Vagina (tissue), 2 donors: Measurements from ENCODE around the gene SEMA4D.

Experiments used
- POLR2A ChIP-seq, 2 donors: fragments of 450-650 bp; IDR thresholded peaks; one replicate each; pipeline ENCODE4 v1.6.1; 2017; ENCODE audit warnings: antibody characterized with exemption in 2 of 2, mild to moderate bottlenecking in 2 of 2, moderate library complexity in 2 of 2
- POLR2AphosphoS5 ChIP-seq, 2 donors: sonication (generic); formaldehyde crosslinking; IDR thresholded peaks; one replicate each; pipeline ENCODE4 v1.9.0; 2017; ENCODE audit warnings: antibody characterized with exemption in 2 of 2, mild to moderate bottlenecking in 2 of 2, low read depth in 1 of 2; ENCODE audit not compliant: insufficient read depth in 1 of 2
- TF ChIP-seq, protein P1 (sequence below), 3 experiments: fragments of 450-650 bp in 2 of 3; fragments of 200-600 bp in 1 of 3; sonication (generic) in 1 of 3; IDR thresholded peaks; one replicate each; pipeline ENCODE4 v1.5.1; 2017 to 2019; ENCODE audit warnings: antibody characterized with exemption in 3 of 3, mild to moderate bottlenecking in 2 of 3, moderate library complexity in 2 of 3

DNA sequence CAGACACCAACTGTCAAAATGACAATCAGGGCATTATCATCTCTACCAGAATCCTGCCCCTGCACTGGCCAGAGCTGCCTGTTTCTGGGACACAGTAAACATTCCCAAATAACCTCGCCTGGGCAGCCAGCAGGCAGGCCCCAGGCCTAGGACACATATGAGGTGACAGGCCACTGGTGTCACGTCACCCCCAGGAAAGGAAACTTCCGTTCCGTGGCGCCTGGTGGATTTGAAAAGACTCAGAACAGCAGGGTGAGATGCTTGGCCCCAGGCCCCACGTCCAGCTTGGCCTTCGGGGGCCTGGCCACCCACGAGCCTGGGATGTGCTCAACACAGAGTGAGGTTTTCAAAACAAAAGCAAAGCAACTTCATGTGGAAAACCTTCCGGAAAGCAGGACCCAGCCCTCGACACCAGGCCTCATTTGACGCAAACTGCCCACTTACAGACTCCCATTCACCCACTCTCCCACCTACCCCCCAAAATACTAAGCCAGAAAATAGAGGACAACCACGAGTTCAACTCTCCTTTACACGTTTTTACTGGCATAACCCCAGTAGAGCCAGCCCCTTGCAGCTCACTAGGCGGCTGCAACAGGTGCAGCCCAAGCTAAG, 1.2 kb downstream of the SEMA4D start:
- TF ChIP-seq, protein P1, sequence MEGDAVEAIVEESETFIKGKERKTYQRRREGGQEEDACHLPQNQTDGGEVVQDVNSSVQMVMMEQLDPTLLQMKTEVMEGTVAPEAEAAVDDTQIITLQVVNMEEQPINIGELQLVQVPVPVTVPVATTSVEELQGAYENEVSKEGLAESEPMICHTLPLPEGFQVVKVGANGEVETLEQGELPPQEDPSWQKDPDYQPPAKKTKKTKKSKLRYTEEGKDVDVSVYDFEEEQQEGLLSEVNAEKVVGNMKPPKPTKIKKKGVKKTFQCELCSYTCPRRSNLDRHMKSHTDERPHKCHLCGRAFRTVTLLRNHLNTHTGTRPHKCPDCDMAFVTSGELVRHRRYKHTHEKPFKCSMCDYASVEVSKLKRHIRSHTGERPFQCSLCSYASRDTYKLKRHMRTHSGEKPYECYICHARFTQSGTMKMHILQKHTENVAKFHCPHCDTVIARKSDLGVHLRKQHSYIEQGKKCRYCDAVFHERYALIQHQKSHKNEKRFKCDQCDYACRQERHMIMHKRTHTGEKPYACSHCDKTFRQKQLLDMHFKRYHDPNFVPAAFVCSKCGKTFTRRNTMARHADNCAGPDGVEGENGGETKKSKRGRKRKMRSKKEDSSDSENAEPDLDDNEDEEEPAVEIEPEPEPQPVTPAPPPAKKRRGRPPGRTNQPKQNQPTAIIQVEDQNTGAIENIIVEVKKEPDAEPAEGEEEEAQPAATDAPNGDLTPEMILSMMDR (IDR thresholded peaks at IDR 0.05): no peak
- no peak for TF ChIP-seq POLR2A (IDR thresholded peaks at IDR 0.05)
- TF ChIP-seq POLR2AphosphoS5 (IDR thresholded peaks at IDR 0.05; ENCODE audit: insufficient read depth in 1 of 2, low read depth in 1 of 2): peak in 1 of 2 donors; percentile 13
